Left ventricle myocardium inferior (tissue), 1 donor: ENCODE results near the gene NLGN4Y. TPM values are rescaled to one million over a fixed set of nuclear protein-coding genes. Genes with fewer than 3 reads are reported as not detected.

Source experiments
- DNase-seq: peaks from one replicate; pipeline ENCODE4 v3.0.0-alpha.2; 2020
- H3K27ac ChIP-seq: fragments of 200-600 bp; replicated peaks from 2 replicates; pipeline ENCODE4 v1.8.0; 2021
- H3K27me3 ChIP-seq: fragments of 200-600 bp; 2 replicates; pipeline ENCODE4 v1.8.0; 2021; ENCODE audit warnings: low read depth
- H3K36me3 ChIP-seq: fragments of 200-600 bp; 2 replicates; pipeline ENCODE4 v1.8.0; 2021
- H3K4me1 ChIP-seq: fragments of 200-600 bp; 2 replicates; pipeline ENCODE4 v1.8.0; 2021
- H3K4me3 ChIP-seq: fragments of 200-600 bp; 2 replicates; pipeline ENCODE4 v1.8.0; 2021; ENCODE audit warnings: mild to moderate bottlenecking, moderate library complexity
- H3K9me3 ChIP-seq: fragments of 200-600 bp; replicated peaks from 2 replicates; pipeline ENCODE4 v1.8.0; 2021
- intact Hi-C: fragments of 100-400 bp; cut with micrococcal nuclease; formaldehyde crosslinking; loops from one replicate; pipeline ENCODE4 v1.11.0; 2022
- total RNA-seq: library from RNA; stranded (reverse); fragmentation: NEBNext Ultra II Directional; extraction: Animal tissue kit (Norgen Biotek cat#: 25700); gene quantifications from one replicate; pipeline ENCODE4 v1.2.1, GENCODE V29; 2021
- TF ChIP-seq, protein P1 (sequence below): fragments of 200-600 bp; IDR thresholded peaks from 2 replicates; pipeline ENCODE4 v1.8.0; 2021; ENCODE audit warnings: antibody characterized with exemption, mild to moderate bottlenecking, borderline replicate concordance
- donor health status: DM: no; HTN: yes; CAD: no; lungs with severe emphysema.

NLGN4Y gene
- total RNA-seq, 1 donor from 2014 or later = 0.16 TPM

DNA sequence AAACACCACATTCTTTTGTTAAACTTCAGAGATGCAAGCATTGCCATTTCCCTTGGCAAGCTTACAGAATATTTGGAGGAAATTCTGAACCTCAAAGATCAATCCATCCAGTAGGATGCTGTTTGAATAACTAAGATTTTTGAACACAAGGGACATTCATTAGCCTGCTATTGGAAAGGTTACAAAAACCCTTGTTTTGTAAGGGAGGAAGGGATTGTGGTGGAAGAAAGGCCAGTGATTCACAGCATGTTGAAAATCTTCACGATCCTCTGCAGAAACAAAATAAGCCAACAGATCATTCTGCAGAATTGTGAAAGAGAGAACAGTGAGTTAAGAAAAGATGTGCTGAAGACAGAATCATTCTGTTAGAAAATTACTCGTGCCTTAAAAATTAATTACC is 297.9 kb downstream of the NLGN4Y start:
- Histone ChIP-seq H3K4me3 (no peak overlapping the region), H3K27ac (no peak overlapping the region), H3K4me1 (no peaks in the 10 kb centered on the region), H3K9me3 (no peaks in the 10 kb centered on the region), H3K27me3 (no peaks in the 10 kb centered on the region), H3K36me3 (no peaks in the 10 kb centered on the region)
- TF ChIP-seq, protein P1, sequence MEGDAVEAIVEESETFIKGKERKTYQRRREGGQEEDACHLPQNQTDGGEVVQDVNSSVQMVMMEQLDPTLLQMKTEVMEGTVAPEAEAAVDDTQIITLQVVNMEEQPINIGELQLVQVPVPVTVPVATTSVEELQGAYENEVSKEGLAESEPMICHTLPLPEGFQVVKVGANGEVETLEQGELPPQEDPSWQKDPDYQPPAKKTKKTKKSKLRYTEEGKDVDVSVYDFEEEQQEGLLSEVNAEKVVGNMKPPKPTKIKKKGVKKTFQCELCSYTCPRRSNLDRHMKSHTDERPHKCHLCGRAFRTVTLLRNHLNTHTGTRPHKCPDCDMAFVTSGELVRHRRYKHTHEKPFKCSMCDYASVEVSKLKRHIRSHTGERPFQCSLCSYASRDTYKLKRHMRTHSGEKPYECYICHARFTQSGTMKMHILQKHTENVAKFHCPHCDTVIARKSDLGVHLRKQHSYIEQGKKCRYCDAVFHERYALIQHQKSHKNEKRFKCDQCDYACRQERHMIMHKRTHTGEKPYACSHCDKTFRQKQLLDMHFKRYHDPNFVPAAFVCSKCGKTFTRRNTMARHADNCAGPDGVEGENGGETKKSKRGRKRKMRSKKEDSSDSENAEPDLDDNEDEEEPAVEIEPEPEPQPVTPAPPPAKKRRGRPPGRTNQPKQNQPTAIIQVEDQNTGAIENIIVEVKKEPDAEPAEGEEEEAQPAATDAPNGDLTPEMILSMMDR = no peak
- DNase-seq = no peak
- intact Hi-C loops = no loop called here

DNA sequence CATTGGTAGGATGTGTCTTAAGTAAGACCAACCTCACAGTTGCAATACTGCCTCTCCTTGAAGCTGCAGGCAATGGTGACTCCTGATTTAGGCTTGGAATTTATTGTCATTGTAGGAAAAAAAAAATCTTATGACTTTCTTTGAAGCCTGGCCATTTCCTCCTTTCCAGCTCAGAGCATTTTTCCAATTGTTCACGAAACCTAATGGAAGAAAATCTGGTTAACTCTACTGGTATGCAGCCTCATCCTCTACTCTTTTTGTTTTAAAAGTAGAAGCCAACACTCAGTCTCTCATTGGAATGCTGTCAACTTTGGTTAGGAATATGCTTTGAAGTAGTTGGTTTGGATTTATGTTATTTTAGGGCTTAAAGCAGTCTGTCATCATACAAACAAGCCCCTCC is 298.6 kb downstream of the NLGN4Y start:
- intact Hi-C loops = no loop called here
- Histone ChIP-seq H3K9me3 (no peaks in the 10 kb centered on the region), H3K4me3 (no peak overlapping the region)

DNA sequence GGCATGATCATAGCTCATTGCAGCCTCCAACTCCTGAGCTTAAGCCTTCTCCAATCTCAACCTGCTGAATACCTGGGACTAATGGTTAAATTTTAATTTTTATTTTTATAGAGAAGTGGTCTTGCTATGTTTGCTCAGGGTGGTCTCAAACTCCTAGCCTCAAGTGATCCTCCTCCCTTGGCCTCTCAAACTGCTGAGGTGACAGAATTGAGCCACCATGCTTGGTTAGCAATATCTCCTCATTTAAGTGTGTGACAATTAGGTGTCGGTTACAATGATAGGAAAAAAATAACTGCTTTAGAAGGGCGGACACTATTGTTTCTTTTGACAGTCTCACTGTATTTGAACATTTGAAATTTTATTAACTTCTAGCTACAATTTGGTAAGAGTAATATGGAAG is 300.3 kb downstream of the NLGN4Y start:
- Histone ChIP-seq H3K27me3 (no peaks in the 10 kb centered on the region), H3K4me1 (no peaks in the 10 kb centered on the region), H3K9me3 (no peaks in the 10 kb centered on the region), H3K36me3 (no peaks in the 10 kb centered on the region), H3K4me3 (no peak overlapping the region), H3K27ac (no peak overlapping the region)
- TF ChIP-seq, protein P1 = no peak
- no peak for DNase-seq
- intact Hi-C loops = no loop called here

More for the DNA sequence above, 298.6 kb downstream of the NLGN4Y start:
- Histone ChIP-seq H3K27me3 (no peaks in the 10 kb centered on the region), H3K27ac (no peak overlapping the region), H3K36me3 (no peaks in the 10 kb centered on the region), H3K4me1 (no peaks in the 10 kb centered on the region)
- no peak for DNase-seq
- TF ChIP-seq, protein P1 = no peak

DNA sequence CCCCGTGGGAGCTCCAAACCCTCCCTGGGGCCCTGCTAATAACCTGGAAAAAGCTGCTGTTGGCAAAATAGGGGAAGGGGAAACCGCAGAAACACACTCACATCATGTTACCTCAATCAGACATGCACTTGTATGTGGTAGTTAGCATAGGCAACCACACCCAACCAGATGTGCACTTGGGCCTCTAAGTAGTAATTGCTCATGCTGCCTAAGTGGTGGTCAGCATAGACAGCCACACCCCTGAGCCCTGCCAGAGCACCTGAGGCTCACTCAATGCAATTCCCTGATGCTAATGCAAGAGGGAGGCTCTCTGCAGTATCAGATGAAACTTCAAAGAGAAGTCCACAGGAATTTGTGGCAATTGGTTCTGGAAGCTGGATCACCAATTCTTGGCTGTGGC is 301.4 kb downstream of the NLGN4Y start:
- no peak for DNase-seq
- no peaks in the 10 kb centered on the region for H3K36me3 ChIP-seq
- intact Hi-C loops = no loop called here

DNA sequence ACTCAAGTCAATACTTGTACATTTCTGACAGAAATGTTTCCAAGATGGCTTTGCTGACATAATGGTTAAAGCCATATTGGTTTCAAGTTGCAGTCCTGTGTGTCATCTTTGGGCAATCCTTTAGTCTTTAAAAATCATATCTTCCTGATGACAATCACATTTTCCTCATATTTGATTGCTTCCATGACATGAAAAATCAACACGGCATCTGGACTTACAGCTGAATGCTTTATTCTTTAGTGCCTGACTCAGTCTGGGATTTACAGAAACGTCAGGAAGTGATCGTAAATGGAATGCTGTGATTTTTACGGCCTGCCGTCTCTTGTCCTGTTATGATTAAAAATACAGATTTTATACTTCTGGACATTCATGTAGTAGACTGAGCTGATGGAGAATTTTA is 304.2 kb downstream of the NLGN4Y start:
- no peaks in the 10 kb centered on the region for H3K36me3 ChIP-seq
- H3K27ac ChIP-seq = no peak overlapping the region
- H3K4me3 ChIP-seq = no peak overlapping the region
- TF ChIP-seq, protein P1 = no peak
- no peak for DNase-seq
- intact Hi-C loops = no loop called here
- H3K27me3 ChIP-seq = no peaks in the 10 kb centered on the region
- H3K4me1 ChIP-seq = no peaks in the 10 kb centered on the region
- no peaks in the 10 kb centered on the region for H3K9me3 ChIP-seq

More for the DNA sequence above, 301.4 kb downstream of the NLGN4Y start:
- H3K4me1 ChIP-seq = no peaks in the 10 kb centered on the region
- TF ChIP-seq, protein P1 = no peak
- H3K27me3 ChIP-seq = no peaks in the 10 kb centered on the region
- H3K9me3 ChIP-seq = no peaks in the 10 kb centered on the region
- no peak overlapping the region for H3K27ac ChIP-seq
- no peak overlapping the region for H3K4me3 ChIP-seq

DNA sequence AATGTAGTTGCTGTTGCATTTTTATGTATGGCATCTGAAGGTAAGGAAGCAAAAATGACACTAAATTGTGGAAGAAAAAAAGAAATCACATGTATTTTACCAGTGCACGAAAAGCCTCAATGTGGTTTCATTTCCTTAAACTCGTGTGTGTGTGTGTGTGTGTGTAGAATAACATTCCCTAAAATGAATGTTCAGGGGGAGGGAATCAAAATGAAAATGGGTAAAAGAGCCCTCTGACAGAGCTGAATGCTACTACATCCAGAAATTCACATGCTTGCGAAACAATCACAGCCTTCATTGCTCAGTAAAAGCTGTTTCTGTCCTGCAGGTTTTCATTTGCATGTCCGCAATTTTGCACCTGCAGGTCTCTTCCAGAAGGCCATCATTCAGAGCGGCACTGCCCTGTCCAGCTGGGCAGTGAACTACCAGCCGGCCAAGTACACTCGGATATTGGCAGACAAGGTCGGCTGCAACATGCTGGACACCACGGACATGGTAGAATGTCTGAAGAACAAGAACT is 305.1 kb downstream of the NLGN4Y start:
- Histone ChIP-seq H3K9me3 (no peaks in the 10 kb centered on the region), H3K27ac (no peak overlapping the region), H3K4me1 (no peaks in the 10 kb centered on the region), H3K36me3 (no peaks in the 10 kb centered on the region), H3K4me3 (no peak overlapping the region), H3K27me3 (no peaks in the 10 kb centered on the region)
- no peak for DNase-seq
- intact Hi-C loops = no loop called here
- TF ChIP-seq, protein P1 = no peak
